MG63 (cell line): ENCODE results near the gene FBXL19. TPM values are rescaled to one million over a fixed set of nuclear protein-coding genes. Genes with fewer than 3 reads are reported as not detected.

Source experiments
- DNase-seq: peaks from one replicate; pipeline ENCODE4 v3.0.0-alpha.2; 2020
- H3K27me3 ChIP-seq: fragments of 250-450 bp; sonication (Bioruptor Pico); 2 replicates; pipeline ENCODE4 v1.5.1; 2020; ENCODE audit warnings: mild to moderate bottlenecking, moderate library complexity
- H3K36me3 ChIP-seq: fragments of 250-450 bp; sonication (Bioruptor Pico); 2 replicates; pipeline ENCODE4 v1.5.1; 2020; ENCODE audit warnings: mild to moderate bottlenecking, moderate library complexity
- H3K4me3 ChIP-seq: fragments of 250-450 bp; sonication (Bioruptor Pico); 2 replicates; pipeline ENCODE4 v1.5.1; 2020; ENCODE audit warnings: mild to moderate bottlenecking, moderate library complexity
- H3K9me3 ChIP-seq: fragments of 250-450 bp; sonication (Bioruptor Pico); 2 replicates; pipeline ENCODE4 v1.5.1; 2020; ENCODE audit warnings: mild to moderate bottlenecking, moderate library complexity
- total RNA-seq: library from RNA; depleted of rRNA; stranded (reverse); fragments of >200 nt; shearing (Covaris generic); gene quantifications from 2 replicates; pipeline ENCODE4 v1.2.3, GENCODE V29; 2014; ENCODE audit warnings: low replicate concordance

Gene FBXL19
- total RNA-seq, 1 experiment from 2014 or later, result 31.2 TPM

GRCh38 chr16:30964574-30965226, 41.3 kb downstream of the FBXL19 start:
- Histone ChIP-seq H3K4me3 (no peak overlapping the region), H3K9me3 (no peaks in the 10 kb centered on the region), H3K27me3 (no peaks in the 10 kb centered on the region), H3K36me3 (peaks cover 95% of the 10 kb centered on the region)
- no peak for DNase-seq

DNA sequence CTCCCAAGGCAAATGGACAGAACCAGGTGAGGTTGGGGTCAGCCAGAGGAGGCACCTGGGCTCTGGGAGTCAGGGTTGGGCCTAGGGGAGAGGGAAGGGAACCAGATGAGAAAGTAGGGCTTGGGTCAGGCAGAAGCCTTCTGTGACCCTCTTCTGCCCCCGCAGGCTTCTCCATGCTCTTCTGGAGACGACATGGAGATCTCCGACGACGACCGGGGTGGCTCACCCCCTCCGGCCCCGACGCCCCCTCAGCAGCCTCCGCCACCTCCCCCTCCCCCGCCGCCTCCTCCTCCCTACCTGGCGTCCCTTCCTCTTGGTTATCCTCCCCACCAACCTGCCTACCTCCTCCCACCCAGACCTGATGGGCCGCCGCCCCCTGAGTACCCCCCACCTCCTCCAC, 42.1 kb downstream of the FBXL19 start:
- Histone ChIP-seq H3K4me3 (no peak overlapping the region), H3K9me3 (no peaks in the 10 kb centered on the region), H3K27me3 (no peaks in the 10 kb centered on the region), H3K36me3 (peaks cover 95% of the 10 kb centered on the region)
- DNase-seq, result no peak

GRCh38 chr16:30966033-30966619, 42.8 kb downstream of the FBXL19 start:
- no peaks in the 10 kb centered on the region for H3K27me3 ChIP-seq
- H3K36me3 ChIP-seq, result peaks cover 97% of the 10 kb centered on the region
- no peak overlapping the region for H3K4me3 ChIP-seq
- no peaks in the 10 kb centered on the region for H3K9me3 ChIP-seq
- DNase-seq, result no peak

GRCh38 chr16:30967795-30968194, 44.4 kb downstream of the FBXL19 start:
- H3K9me3 ChIP-seq, result no peaks in the 10 kb centered on the region
- no peak for DNase-seq
- H3K27me3 ChIP-seq, result no peaks in the 10 kb centered on the region
- no peak overlapping the region for H3K4me3 ChIP-seq
- peaks cover 95% of the 10 kb centered on the region for H3K36me3 ChIP-seq

DNA sequence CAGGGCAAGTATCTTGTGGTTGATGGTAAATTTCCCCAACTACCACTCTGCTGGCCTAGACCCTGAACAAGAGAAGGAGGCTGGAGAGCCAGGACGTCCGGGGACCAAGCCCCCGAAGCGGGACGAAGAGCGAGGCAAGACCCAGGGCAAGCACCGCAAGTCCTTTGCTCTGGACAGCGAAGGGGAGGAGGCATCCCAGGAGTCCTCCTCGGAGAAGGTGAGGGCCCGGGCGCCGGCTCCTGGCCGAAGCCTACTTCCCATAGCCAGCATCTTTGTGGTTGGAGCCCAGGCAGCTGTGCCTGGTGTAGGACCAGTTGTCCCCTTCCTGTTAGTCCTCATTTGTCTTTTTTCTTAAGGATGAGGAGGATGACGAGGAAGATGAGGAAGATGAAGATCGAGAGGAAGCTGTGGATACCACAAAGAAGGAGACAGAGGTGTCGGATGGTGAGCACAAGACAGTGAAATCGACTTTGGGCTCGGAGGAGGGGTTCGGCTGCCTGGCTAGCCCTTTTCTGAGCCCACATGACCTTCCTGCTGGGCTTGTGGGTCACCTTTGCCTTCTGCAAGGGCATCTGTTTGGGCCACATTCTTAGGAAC, 46.0 kb downstream of the FBXL19 start:
- Histone ChIP-seq H3K36me3 (peaks cover 95% of the 10 kb centered on the region), H3K27me3 (no peaks in the 10 kb centered on the region), H3K4me3 (no peak overlapping the region), H3K9me3 (no peaks in the 10 kb centered on the region)
- no peak for DNase-seq

DNA sequence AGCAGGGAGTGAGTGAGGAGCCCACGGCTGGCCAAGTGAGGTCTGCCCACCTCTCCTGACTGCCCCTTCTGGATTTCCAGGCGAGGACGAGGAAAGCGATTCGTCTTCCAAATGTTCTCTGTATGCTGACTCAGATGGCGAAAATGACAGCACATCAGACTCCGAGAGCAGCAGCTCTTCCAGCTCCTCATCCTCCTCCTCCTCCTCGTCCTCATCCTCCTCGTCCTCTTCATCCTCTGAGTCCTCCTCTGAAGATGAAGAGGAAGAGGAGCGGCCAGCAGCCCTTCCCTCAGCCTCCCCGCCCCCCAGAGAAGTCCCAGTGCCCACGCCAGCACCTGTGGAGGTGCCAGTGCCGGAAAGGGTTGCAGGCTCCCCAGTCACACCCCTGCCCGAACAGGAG, 47.9 kb downstream of the FBXL19 start:
- no peak overlapping the region for H3K4me3 ChIP-seq
- no peak for DNase-seq
- H3K36me3 ChIP-seq, result peaks cover 93% of the 10 kb centered on the region
- H3K9me3 ChIP-seq, result no peaks in the 10 kb centered on the region
- no peaks in the 10 kb centered on the region for H3K27me3 ChIP-seq

- no peak for DNase-seq
- Histone ChIP-seq H3K4me3 (no peak overlapping the region), H3K9me3 (no peaks in the 10 kb centered on the region), H3K36me3 (peaks cover 91% of the 10 kb centered on the region), H3K27me3 (no peaks in the 10 kb centered on the region)
These were observed 49.5 kb downstream of the FBXL19 start for GRCh38 chr16:30972872-30973271.

DNA sequence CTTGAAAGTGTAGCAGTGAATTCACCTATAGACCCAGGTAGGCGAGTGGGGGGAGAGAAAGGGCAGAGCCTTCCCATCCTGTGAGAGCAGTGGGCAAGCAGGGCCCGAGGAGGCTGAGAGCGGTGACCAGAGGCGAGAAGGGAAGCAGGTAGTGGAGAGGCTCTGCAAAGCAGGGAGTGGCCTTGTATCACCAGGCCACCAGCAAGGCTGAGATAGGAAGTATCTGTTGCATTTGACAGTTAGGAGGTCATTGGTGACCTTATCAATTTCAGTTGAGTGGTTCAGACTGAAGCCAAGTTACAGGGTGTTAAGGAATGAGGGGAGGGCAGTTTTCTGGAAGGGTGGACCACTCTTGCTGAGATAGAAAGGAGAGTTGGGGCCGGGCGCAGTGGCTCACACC, 51.0 kb downstream of the FBXL19 start:
- DNase-seq, result no peak
- Histone ChIP-seq H3K27me3 (no peaks in the 10 kb centered on the region), H3K36me3 (peaks cover 84% of the 10 kb centered on the region), H3K4me3 (no peak overlapping the region), H3K9me3 (no peaks in the 10 kb centered on the region)

- Histone ChIP-seq H3K9me3 (no peaks in the 10 kb centered on the region), H3K36me3 (peaks cover 80% of the 10 kb centered on the region)
- no peak for DNase-seq
These were observed 53.1 kb downstream of the FBXL19 start for GRCh38 chr16:30976486-30976885.

DNA sequence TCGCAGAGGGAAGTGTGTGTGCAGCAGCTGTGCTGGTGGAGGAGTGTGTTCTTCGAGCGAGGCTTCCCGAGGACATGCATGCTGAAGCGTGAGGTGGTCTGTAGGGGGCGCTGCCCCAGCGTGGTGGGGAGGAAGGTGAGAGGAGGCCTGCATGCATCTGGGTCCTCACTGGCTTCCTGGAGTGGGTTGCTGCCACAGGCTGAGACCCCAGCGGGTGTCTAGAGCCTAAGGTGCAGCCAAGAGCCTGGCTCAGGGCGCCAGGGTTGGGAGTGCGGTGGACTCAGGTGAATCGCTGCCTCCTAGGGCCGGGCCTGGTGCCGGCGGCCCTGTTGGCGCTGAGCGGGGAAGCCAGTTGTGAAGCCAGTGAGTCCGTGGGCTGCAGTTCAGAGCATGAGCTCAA, 54.1 kb downstream of the FBXL19 start:
- Histone ChIP-seq H3K4me3 (no peak overlapping the region), H3K36me3 (peaks cover 78% of the 10 kb centered on the region), H3K27me3 (no peaks in the 10 kb centered on the region), H3K9me3 (no peaks in the 10 kb centered on the region)
- no peak for DNase-seq

More at GRCh38 chr16:30976486-30976885, 53.1 kb downstream of the FBXL19 start:
- Histone ChIP-seq H3K4me3 (no peak overlapping the region), H3K27me3 (no peaks in the 10 kb centered on the region)

DNA sequence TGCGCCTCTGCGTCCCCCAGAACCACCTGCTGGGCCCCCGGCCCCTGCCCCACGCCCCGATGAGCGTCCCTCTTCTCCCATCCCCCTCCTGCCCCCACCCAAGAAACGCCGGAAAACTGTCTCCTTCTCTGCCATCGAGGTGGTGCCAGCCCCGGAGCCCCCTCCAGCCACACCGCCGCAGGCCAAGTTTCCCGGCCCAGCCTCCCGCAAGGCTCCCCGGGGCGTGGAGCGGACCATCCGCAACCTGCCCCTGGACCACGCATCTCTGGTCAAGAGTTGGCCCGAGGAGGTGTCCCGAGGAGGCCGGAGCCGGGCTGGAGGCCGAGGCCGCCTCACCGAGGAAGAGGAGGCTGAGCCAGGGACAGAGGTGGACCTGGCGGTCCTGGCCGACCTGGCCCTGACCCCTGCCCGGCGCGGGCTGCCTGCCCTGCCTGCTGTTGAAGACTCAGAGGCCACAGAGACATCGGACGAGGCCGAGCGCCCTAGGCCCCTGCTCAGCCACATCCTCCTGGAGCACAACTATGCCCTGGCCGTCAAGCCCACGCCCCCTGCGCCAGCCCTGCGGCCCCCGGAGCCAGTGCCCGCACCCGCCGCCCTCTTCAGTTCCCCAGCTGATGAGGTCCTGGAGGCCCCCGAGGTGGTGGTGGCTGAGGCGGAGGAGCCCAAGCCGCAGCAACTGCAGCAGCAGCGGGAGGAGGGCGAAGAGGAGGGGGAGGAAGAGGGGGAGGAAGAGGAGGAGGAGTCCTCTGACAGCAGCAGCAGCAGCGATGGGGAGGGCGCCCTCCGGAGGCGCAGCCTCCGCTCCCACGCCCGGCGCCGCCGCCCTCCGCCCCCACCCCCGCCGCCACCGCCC, 56.0 kb downstream of the FBXL19 start:
- no peak overlapping the region for H3K4me3 ChIP-seq

DNA sequence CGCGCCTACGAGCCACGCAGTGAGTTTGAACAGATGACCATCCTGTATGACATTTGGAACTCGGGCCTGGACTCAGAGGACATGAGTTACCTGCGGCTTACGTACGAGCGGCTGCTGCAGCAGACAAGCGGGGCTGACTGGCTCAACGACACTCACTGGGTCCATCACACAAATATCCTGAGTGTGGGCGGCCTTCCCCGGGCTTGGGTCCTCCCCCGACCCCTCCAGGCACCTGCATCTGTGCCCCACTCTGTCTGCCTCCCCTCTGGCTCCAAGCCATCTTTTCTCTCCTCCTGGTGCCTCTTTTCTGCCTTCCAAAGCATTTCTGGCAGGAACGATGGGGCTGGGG, 56.6 kb downstream of the FBXL19 start:
- Histone ChIP-seq H3K4me3 (no peak overlapping the region), H3K27me3 (no peaks in the 10 kb centered on the region), H3K9me3 (no peaks in the 10 kb centered on the region), H3K36me3 (peaks cover 69% of the 10 kb centered on the region)
- DNase-seq, result no peak

More for the DNA sequence above, 56.0 kb downstream of the FBXL19 start:
- DNase-seq, result no peak
- Histone ChIP-seq H3K9me3 (no peaks in the 10 kb centered on the region), H3K27me3 (no peaks in the 10 kb centered on the region), H3K36me3 (peaks cover 70% of the 10 kb centered on the region)

GRCh38 chr16:30980434-30980833, 57.1 kb downstream of the FBXL19 start:
- no peak for DNase-seq
- Histone ChIP-seq H3K4me3 (no peak overlapping the region), H3K36me3 (peaks cover 71% of the 10 kb centered on the region), H3K27me3 (no peaks in the 10 kb centered on the region), H3K9me3 (no peaks in the 10 kb centered on the region)

GRCh38 chr16:30980959-30981358, 57.6 kb downstream of the FBXL19 start:
- peaks cover 71% of the 10 kb centered on the region for H3K36me3 ChIP-seq
- H3K4me3 ChIP-seq, result no peak overlapping the region
- no peak for DNase-seq
- H3K9me3 ChIP-seq, result no peaks in the 10 kb centered on the region
- no peaks in the 10 kb centered on the region for H3K27me3 ChIP-seq

DNA sequence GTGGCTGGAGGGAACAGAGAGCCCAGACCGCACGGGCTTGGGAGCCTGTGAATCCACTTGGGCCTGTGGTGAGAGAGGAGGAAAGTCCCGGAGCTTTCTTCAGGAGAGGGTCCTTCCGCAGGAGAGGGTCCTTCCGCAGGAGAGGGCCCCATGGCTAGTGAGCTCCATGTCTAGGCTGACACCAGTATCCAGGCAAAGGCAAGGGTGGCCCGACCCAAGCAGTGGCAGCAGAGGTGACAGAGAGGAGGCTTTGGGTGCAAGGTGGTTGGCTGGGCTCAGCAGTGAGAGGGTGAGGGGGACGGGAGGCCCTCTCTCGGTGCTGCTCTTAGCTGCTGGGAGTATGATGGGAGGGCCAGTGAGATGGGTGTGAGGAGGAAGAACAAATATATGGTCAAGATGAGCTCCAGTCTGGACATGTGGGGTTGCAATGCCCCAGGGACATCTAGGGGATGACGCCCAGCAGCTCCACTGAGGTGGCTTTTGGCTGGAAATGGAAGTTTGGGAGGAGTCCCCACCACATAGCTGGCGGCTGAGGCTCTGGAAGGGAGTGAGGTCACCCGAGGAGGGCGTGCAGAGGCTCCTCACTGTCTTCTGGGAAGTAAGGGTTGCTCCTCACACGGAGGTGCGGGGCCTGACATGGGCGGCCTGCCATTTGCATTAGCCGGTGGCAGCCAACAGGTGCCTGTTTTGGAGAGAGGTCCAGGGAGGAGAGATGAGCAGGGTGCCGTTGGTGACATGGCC, 59.3 kb downstream of the FBXL19 start:
- Histone ChIP-seq H3K9me3 (no peaks in the 10 kb centered on the region), H3K36me3 (peaks cover 64% of the 10 kb centered on the region), H3K4me3 (no peak overlapping the region), H3K27me3 (no peaks in the 10 kb centered on the region)
- no peak for DNase-seq

- no peak for DNase-seq
- Histone ChIP-seq H3K36me3 (peaks cover 61% of the 10 kb centered on the region), H3K27me3 (no peaks in the 10 kb centered on the region), H3K9me3 (no peaks in the 10 kb centered on the region), H3K4me3 (no peak overlapping the region)
These were observed 60.0 kb downstream of the FBXL19 start for GRCh38 chr16:30983289-30983889.
